ENCODE measurements around the gene IL4R.

GRCh38 chr16:27265982-27266381, 47.8 kb upstream of the IL4R start:
- no peak for TF ChIP-seq CTCF (IDR thresholded peaks at IDR 0.05; ENCODE audit: poor library complexity, severe bottlenecking)
- no peak for TF ChIP-seq MXI1 (conservative IDR thresholded peaks at IDR 0.05; ENCODE audit: poor library complexity, severe bottlenecking)
- no peak for TF ChIP-seq REST (IDR thresholded peaks at IDR 0.05; ENCODE audit: borderline replicate concordance)
- TF ChIP-seq TAF1 (IDR thresholded peaks at IDR 0.05; ENCODE audit: low read depth): no peak
